ENCODE data around the gene APOC3. TPM values are rescaled to one million over a fixed set of nuclear protein-coding genes. Genes with fewer than 3 reads are reported as not detected.

Gene APOC3
- total RNA-seq, 1 donor = not detected

DNA sequence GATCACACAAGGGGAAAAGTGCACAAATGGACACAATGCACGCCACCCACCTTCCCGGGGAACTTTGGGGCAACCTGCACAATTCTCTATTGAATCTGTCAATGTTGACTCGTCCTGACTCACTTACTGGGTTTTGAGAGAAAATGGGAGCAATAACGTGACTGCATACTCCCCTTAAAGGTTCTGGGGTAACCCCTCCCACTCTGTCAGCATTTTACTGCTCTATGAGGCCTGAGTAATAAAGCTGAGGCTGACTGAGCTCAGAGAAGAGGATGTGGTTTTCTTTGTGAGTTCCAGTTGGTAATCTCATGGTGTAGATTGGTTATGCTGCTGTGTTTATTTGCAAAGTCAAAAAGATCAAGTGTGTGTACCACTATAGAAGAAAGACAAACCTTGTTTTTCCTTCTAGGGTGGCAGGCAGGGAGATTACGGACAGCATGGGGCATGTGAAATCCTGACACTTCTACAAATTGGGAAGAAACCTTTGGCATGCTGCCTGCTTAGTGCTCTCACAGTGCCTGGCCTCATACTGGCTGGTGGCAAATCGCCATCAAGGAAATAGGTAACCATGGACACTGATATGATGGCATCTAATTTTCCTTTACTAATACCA, 23.9 kb downstream of the APOC3 start:
- no peak for TF ChIP-seq CTCF (IDR thresholded peaks at IDR 0.05; ENCODE audit: insufficient read depth, low read length)
- DNase-seq (ENCODE audit: low read depth) = peak; percentile 83
- no peak overlapping the region for H3K4me3 ChIP-seq (ENCODE audit: low read depth, low read length)

DNA sequence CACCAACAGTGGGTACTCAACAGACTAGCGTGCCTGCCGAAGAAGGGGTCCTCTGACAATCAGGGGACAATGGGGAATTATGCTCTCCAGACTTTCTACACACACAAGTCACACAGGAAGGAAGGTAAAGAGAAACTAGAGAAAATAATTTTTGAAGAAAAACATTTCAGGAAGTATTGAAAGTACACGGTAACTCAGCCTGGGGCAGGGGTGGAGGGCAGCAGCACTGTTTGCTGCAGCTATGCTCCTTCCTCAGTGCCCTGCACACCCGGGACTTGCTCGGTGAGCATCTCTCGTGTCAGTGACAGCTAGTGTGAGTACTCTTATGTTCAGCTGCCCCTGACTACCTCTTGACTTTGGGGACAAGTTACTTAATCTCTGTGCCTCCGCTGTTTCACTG, 25.7 kb downstream of the APOC3 start:
- no peak for TF ChIP-seq CTCF (IDR thresholded peaks at IDR 0.05; ENCODE audit: insufficient read depth, low read length)
- no peak overlapping the region for H3K4me3 ChIP-seq (ENCODE audit: low read depth, low read length)
- DNase-seq (ENCODE audit: low read depth) = no peak

DNA sequence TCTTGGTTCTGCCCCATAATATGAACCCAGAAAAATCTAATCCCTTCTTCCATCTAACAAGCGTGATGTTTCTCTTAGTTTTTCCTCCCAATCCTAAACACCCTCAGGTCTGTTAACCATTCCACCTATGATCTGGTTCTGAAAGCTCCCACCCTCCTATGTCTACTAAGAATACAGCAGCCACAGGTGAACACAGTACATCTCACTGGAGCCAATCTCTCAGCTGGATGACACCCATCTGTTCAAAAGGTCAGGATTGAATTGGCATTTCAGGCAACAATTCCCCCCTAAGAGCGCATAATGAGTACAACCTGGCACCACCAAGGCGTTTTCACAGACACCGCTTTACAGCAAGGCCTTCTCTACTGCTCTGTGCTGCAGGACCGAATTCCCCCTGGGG, 26.7 kb downstream of the APOC3 start:
- H3K4me3 ChIP-seq (ENCODE audit: low read depth, low read length) = no peak overlapping the region
- no peak for TF ChIP-seq CTCF (IDR thresholded peaks at IDR 0.05; ENCODE audit: insufficient read depth, low read length)
- no peak for DNase-seq (ENCODE audit: low read depth)

- H3K4me3 ChIP-seq (ENCODE audit: low read depth, low read length) = no peak overlapping the region
- DNase-seq (ENCODE audit: low read depth) = peak; percentile 65
- no peak for TF ChIP-seq CTCF (IDR thresholded peaks at IDR 0.05; ENCODE audit: insufficient read depth, low read length)
Measured at GRCh38 chr11:116857316-116857715, 27.6 kb downstream of the APOC3 start.

- DNase-seq (ENCODE audit: low read depth) = peak; percentile 49
- no peak overlapping the region for H3K4me3 ChIP-seq (ENCODE audit: low read depth, low read length)
- TF ChIP-seq CTCF (IDR thresholded peaks at IDR 0.05; ENCODE audit: insufficient read depth, low read length) = no peak
Measured at GRCh38 chr11:116857936-116858335, 28.2 kb downstream of the APOC3 start.

- H3K4me3 ChIP-seq (ENCODE audit: low read depth, low read length) = no peak overlapping the region
- no peak for TF ChIP-seq CTCF (IDR thresholded peaks at IDR 0.05; ENCODE audit: insufficient read depth, low read length)
- no peak for DNase-seq (ENCODE audit: low read depth)
Measured at GRCh38 chr11:116859175-116859574, 29.5 kb downstream of the APOC3 start.

- no peak overlapping the region for H3K4me3 ChIP-seq (ENCODE audit: low read depth, low read length)
- TF ChIP-seq CTCF (IDR thresholded peaks at IDR 0.05; ENCODE audit: insufficient read depth, low read length) = no peak
- no peak for DNase-seq (ENCODE audit: low read depth)
Measured at GRCh38 chr11:116860303-116860702, 30.6 kb downstream of the APOC3 start.
